IMR-90 (cell line): ENCODE data around the gene ABTB2. TPM values are rescaled to one million over a fixed set of nuclear protein-coding genes. Genes with fewer than 3 reads are reported as not detected.

Experiments used
- ATAC-seq: fragments of 200-7000 bp; cut with Tn5 transposase; 2 replicates; pipeline ENCODE4 v1.9.1; 2020; ENCODE audit warnings: low read depth, mild to moderate bottlenecking, moderate library complexity
- BruUV-seq: library from RNA; stranded (reverse); fragments of 400-500 nt; replicated peaks from 2 replicates; lab custom pipeline; 2021; lab: Mats Ljungman, UMichigan
- CTCF ChIA-PET: fragments of 300-600 bp; formaldehyde crosslinking; extraction: SDS; loops from one replicate; lab custom pipeline; 2021; ENCODE audit warnings: antibody characterized with exemption; lab: Yijun Ruan, JAX
- POLR2A ChIA-PET: fragments of 300-600 bp; sonication (Branson Sonifier 250); formaldehyde crosslinking; loops from one replicate; lab custom pipeline; 2022; ENCODE audit warnings: antibody characterized with exemption; ENCODE audit not compliant: unreplicated experiment; lab: Charles Lee
- DNase-seq: peaks from one replicate; pipeline ENCODE4 v3.0.0; 2013
- H2AFZ ChIP-seq: replicated peaks from 2 replicates; pipeline ENCODE3; 2013; ENCODE audit warnings: low read length, mild to moderate bottlenecking; ENCODE audit not compliant: poor library complexity
- H2AK5ac ChIP-seq: 2 replicates; pipeline ENCODE4 v1.6.1; 2013; ENCODE audit warnings: low read depth, low read length, inconsistent platforms
- H2AK9ac ChIP-seq: replicated peaks from 2 replicates; pipeline ENCODE3; 2013; ENCODE audit warnings: mild to moderate bottlenecking, low read depth, low read length, moderate library complexity; ENCODE audit not compliant: poor library complexity
- H2BK120ac ChIP-seq: 2 replicates; pipeline ENCODE4 v1.6.1; 2013; ENCODE audit warnings: low read depth, low read length, inconsistent platforms
- H2BK15ac ChIP-seq: 3 replicates; pipeline ENCODE4 v1.6.1; 2013; ENCODE audit warnings: low read depth, low read length, inconsistent platforms
- H2BK20ac ChIP-seq: 2 replicates; pipeline ENCODE4 v1.6.1; 2013; ENCODE audit warnings: low read depth, mild to moderate bottlenecking, inconsistent platforms, low read length, moderate library complexity
- H2BK5ac ChIP-seq: 2 replicates; pipeline ENCODE4 v1.6.1; 2013; ENCODE audit warnings: mild to moderate bottlenecking, low read depth, low read length, inconsistent platforms; ENCODE audit not compliant: poor library complexity, severe bottlenecking
- H3K14ac ChIP-seq: replicated peaks from 2 replicates; pipeline ENCODE4 v1.6.1; 2013; ENCODE audit warnings: low read depth, low read length, inconsistent platforms
- H3K18ac ChIP-seq: 2 replicates; pipeline ENCODE4 v1.6.1; 2013; ENCODE audit warnings: low read depth, low read length, control low read depth
- H3K23ac ChIP-seq: 2 replicates; pipeline ENCODE4 v1.6.1; 2013; ENCODE audit warnings: low read depth, low read length, inconsistent platforms
- H3K27ac ChIP-seq: 2 replicates; pipeline ENCODE4 v1.5.1; 2013; ENCODE audit warnings: mild to moderate bottlenecking, control low read depth, low read length; ENCODE audit not compliant: insufficient read depth
- H3K27me3 ChIP-seq: 2 replicates; pipeline ENCODE4 v1.6.1; 2013; ENCODE audit warnings: low read length; ENCODE audit not compliant: control insufficient read depth, insufficient read depth
- H3K36me3 ChIP-seq: 2 replicates; pipeline ENCODE4 v1.6.1; 2013; ENCODE audit warnings: low read length, mixed read lengths; ENCODE audit not compliant: control insufficient read depth, insufficient read depth
- H3K4ac ChIP-seq: 2 replicates; pipeline ENCODE4 v1.6.1; 2013; ENCODE audit warnings: low read depth, low read length, inconsistent platforms
- H3K4me1 ChIP-seq: 2 replicates; pipeline ENCODE4 v1.6.1; 2013; ENCODE audit warnings: low read length, mixed read lengths; ENCODE audit not compliant: control insufficient read depth, insufficient read depth
- H3K4me2 ChIP-seq: 2 replicates; pipeline ENCODE4 v1.6.1; 2013; ENCODE audit warnings: low read depth, mild to moderate bottlenecking, control low read depth, low read length, moderate library complexity
- H3K4me3 ChIP-seq: 2 replicates; pipeline ENCODE4 v1.5.1; 2013; ENCODE audit warnings: low read depth, mild to moderate bottlenecking, control low read depth, low read length, moderate library complexity; ENCODE audit not compliant: insufficient read depth
- H3K56ac ChIP-seq: 2 replicates; pipeline ENCODE4 v1.6.1; 2013; ENCODE audit warnings: low read length, inconsistent platforms; ENCODE audit not compliant: insufficient read depth; ENCODE audit errors: extremely low read depth
- H3K79me1 ChIP-seq, 2 experiments: 2 replicates each; pipeline ENCODE4 v1.6.1; 2013; ENCODE audit warnings: low read length in 2 of 2, inconsistent platforms in 1 of 2, low read depth in 1 of 2
- H3K9ac ChIP-seq: 2 replicates; pipeline ENCODE4 v1.6.1; 2013; ENCODE audit warnings: low read depth, low read length, control low read depth
- H3K9me1 ChIP-seq: 2 replicates; pipeline ENCODE4 v1.6.1; 2013; ENCODE audit warnings: low read length, inconsistent platforms; ENCODE audit not compliant: insufficient read depth
- H3K9me3 ChIP-seq: 2 replicates; pipeline ENCODE4 v1.6.1; 2013; ENCODE audit warnings: low read length; ENCODE audit not compliant: control insufficient read depth, insufficient read depth
- H4K20me1 ChIP-seq: 2 replicates; pipeline ENCODE4 v1.6.1; 2013; ENCODE audit warnings: low read length, inconsistent platforms; ENCODE audit not compliant: insufficient read depth
- H4K5ac ChIP-seq: 2 replicates; pipeline ENCODE4 v1.6.1; 2013; ENCODE audit warnings: mild to moderate bottlenecking, low read depth, low read length, control low read depth
- H4K8ac ChIP-seq, 2 experiments: 2 replicates each; pipeline ENCODE4 v1.6.1; 2013; ENCODE audit warnings: low read depth in 2 of 2, low read length in 2 of 2, control low read depth in 1 of 2, inconsistent platforms in 1 of 2
- H4K91ac ChIP-seq: 2 replicates; pipeline ENCODE4 v1.6.1; 2013; ENCODE audit warnings: low read depth, low read length, inconsistent platforms; ENCODE audit not compliant: insufficient read depth
- BHLHE40 ChIP-seq: fragments of 150-350 bp; IDR thresholded peaks from 2 replicates; pipeline ENCODE4 v1.6.1; 2016; ENCODE audit warnings: mild to moderate bottlenecking, low read depth, low read length
- CTCF ChIP-seq: conservative IDR thresholded peaks from 2 replicates; pipeline ENCODE4 v1.5.1; 2012; ENCODE audit warnings: mild to moderate bottlenecking, low read depth, low read length, improper control_type of control experiment
- ELK1 ChIP-seq: fragments of 150-350 bp; IDR thresholded peaks from 2 replicates; pipeline ENCODE4 v1.6.1; 2016; ENCODE audit warnings: low read depth, mild to moderate bottlenecking, low read length, moderate library complexity, borderline replicate concordance
- FOS ChIP-seq: fragments of 150-350 bp; IDR thresholded peaks from 2 replicates; pipeline ENCODE4 v1.6.1; 2016; ENCODE audit warnings: low read depth, low read length
- MAFK ChIP-seq: IDR thresholded peaks from 2 replicates; pipeline ENCODE4 v1.6.1; 2012; ENCODE audit warnings: low read depth, low read length, improper control_type of control experiment
- MAZ ChIP-seq: IDR thresholded peaks from 2 replicates; pipeline ENCODE4 v1.6.1; 2012; ENCODE audit warnings: low read depth, mild to moderate bottlenecking, low read length, improper control_type of control experiment, moderate library complexity, borderline replicate concordance
- NFE2L2 ChIP-seq: fragments of 150-350 bp; IDR thresholded peaks from 2 replicates; pipeline ENCODE4 v1.6.1; 2016; ENCODE audit warnings: low read depth, mild to moderate bottlenecking, low read length
- RAD21 ChIP-seq: IDR thresholded peaks from 2 replicates; pipeline ENCODE4 v1.6.1; 2012; ENCODE audit warnings: low read length, improper control_type of control experiment
- RFX5 ChIP-seq: IDR thresholded peaks from 2 replicates; pipeline ENCODE4 v1.8.0; 2012; ENCODE audit warnings: low read depth, mild to moderate bottlenecking, low read length, moderate library complexity
- USF2 ChIP-seq: fragments of 150-350 bp; IDR thresholded peaks from 2 replicates; pipeline ENCODE4 v1.6.1; 2017; ENCODE audit warnings: mild to moderate bottlenecking, antibody characterized with exemption, low read length, low read depth
- WGBS, 2 experiments: methylation state at CpG; one replicate each; pipeline versions ENCODE4 v1.1.5 to v1.1.7; 2013; ENCODE audit warnings: missing lambda C conversion rate in 2 of 2; ENCODE audit not compliant: insufficient read length in 1 of 2; ENCODE audit errors: extremely low coverage in 2 of 2; 5-methylcytosine and 5-hydroxymethylcytosine counted together
- dilution Hi-C: fragments of 300-500 bp; cut with HindIII; formaldehyde crosslinking; loops from one replicate; pipeline ENCODE4 v1.14.3; 2018; ENCODE audit warnings: low sequenced_read_pairs; ENCODE audit not compliant: unreplicated experiment
- in situ Hi-C: fragments of 300-500 bp; cut with MboI; formaldehyde crosslinking; loops from 3 replicates; pipeline ENCODE4 v1.14.3; 2019; ENCODE audit warnings: low sequenced_read_pairs, inconsistent platforms, mixed read lengths
- intact Hi-C: fragments of 100-400 bp; cut with micrococcal nuclease; formaldehyde crosslinking; loops from 2 replicates; pipeline ENCODE4 v1.10.0; 2022
- polyA plus RNA-seq, 3 experiments: library from polyadenylated mRNA; depleted of rRNA; stranded (reverse); fragments of >200 nt; gene quantifications; 2 replicates each; pipeline ENCODE4 v1.2.3, GENCODE V29; 2012; ENCODE audit warnings: low replicate concordance in 1 of 3
- total RNA-seq: library from RNA; depleted of rRNA; stranded (reverse); fragments of >200 nt; gene quantifications from 2 replicates; pipeline ENCODE4 v1.2.3, GENCODE V29; 2012

The ABTB2 gene
- total and polyA plus RNA-seq, 2 of the 4 experiments (the other 2 are of a cell fraction): 0.18 to 2.0 TPM

- TF ChIP-seq CTCF: no peak
Measured at GRCh38 chr11:34357701-34358257, at the start of gene ABTB2 (continued).

GRCh38 chr11:34407121-34407813 is 49.5 kb upstream of the ABTB2 start:
- H2AK9ac ChIP-seq: no peak overlapping the region
- no peak overlapping the region for H2BK120ac ChIP-seq
- ChIA-PET CTCF (no interaction called here), POLR2A (no interaction called here)
- in situ Hi-C loops (no loop called here), dilution Hi-C loops (no loop called here), intact Hi-C loops (no loop called here)
- no peak overlapping the region for H3K14ac ChIP-seq
- no peak overlapping the region for H4K91ac ChIP-seq
- H2BK20ac ChIP-seq: no peak overlapping the region
- no peak overlapping the region for H3K27ac ChIP-seq
- no peak overlapping the region for H2BK5ac ChIP-seq
- WGBS, 2 experiments: no CpG with 5 or more reads among the region's 2 CpGs
- no peak overlapping the region for H4K8ac ChIP-seq
- H2AK5ac ChIP-seq: no peak overlapping the region
- no peak overlapping the region for H3K4me3 ChIP-seq
- H2AFZ ChIP-seq: no peak overlapping the region
- ATAC-seq (no peak), DNase-seq (no peak)
- peaks cover 26% of the 10 kb centered on the region for H3K27me3 ChIP-seq
- no peak overlapping the region for H2BK15ac ChIP-seq
- no peak overlapping the region for H3K18ac ChIP-seq
- no peaks in the 10 kb centered on the region for H3K79me1 ChIP-seq
- no peak overlapping the region for H4K5ac ChIP-seq
- no peak overlapping the region for H3K4ac ChIP-seq
- H3K56ac ChIP-seq: no peak overlapping the region
- H3K4me2 ChIP-seq: no peak overlapping the region
- BruUV-seq: no TSS peak
- H3K36me3 ChIP-seq: no peaks in the 10 kb centered on the region
- no peak overlapping the region for H3K23ac ChIP-seq
- H3K9me3 ChIP-seq: no peaks in the 10 kb centered on the region
- no peak overlapping the region for H3K9ac ChIP-seq
- H4K20me1 ChIP-seq: no peaks in the 10 kb centered on the region
- no peaks in the 10 kb centered on the region for H3K9me1 ChIP-seq
- no peaks in the 10 kb centered on the region for H3K4me1 ChIP-seq
- no peak for TF ChIP-seq USF2
- no peak for TF ChIP-seq FOS
- no peak for TF ChIP-seq BHLHE40
- no peak for TF ChIP-seq RFX5
- TF ChIP-seq NFE2L2: no peak
- TF ChIP-seq MAFK: no peak
- no peak for TF ChIP-seq MAZ
- no peak for TF ChIP-seq ELK1
- no peak for TF ChIP-seq RAD21
